ENCODE measurements around the gene VGLL4. TPM values are rescaled to one million over a fixed set of nuclear protein-coding genes. Genes with fewer than 3 reads are reported as not detected.
A peak's percentile ranks its signal among the peaks of the same experiment; 100 is the strongest.

VGLL4 gene
- total RNA-seq, 1 experiment from 2014 or later, result 43.0 TPM

GRCh38 chr3:11565492-11565891 is 78.2 kb downstream of the VGLL4 start (continued):
- TF ChIP-seq NR2C2 (CRISPR knock-in tag; IDR thresholded peaks at IDR 0.05) (no peak), TP53 (CRISPR knock-in tag; IDR thresholded peaks at IDR 0.05) (no peak), AR (CRISPR knock-in tag; IDR thresholded peaks at IDR 0.05) (no peak), HMGXB4 (CRISPR knock-in tag; IDR thresholded peaks at IDR 0.05) (no peak)

- peaks cover 7% of the 10 kb centered on the region; the same call in 1 of the 2 replicates for H3K36me3 Mint-ChIP-seq
- POLR2A ChIA-PET, result interaction anchor here (0.5 kb wide), 1 partner anchor 32 kb away, joined by 5 read pairs; no protein-coding TSS in a partner anchor
- H3K27ac Mint-ChIP-seq, result peak overlapping the region; percentile 3; the same call in 1 of the 2 replicates
- H3K9me3 Mint-ChIP-seq, result no peaks in the 10 kb centered on the region
- DNase-seq (ENCODE audit: low spot score) (no peak), ATAC-seq (no peak)
- CTCF ChIA-PET, result no interaction called here
- no peak overlapping the region for H3K4me3 Mint-ChIP-seq
- H3K4me1 Mint-ChIP-seq, result peaks cover 9% of the 10 kb centered on the region
- no peaks in the 10 kb centered on the region for H3K27me3 Mint-ChIP-seq (ENCODE audit: low read depth)
- TF ChIP-seq NR2C2 (CRISPR knock-in tag; IDR thresholded peaks at IDR 0.05) (no peak), NR3C1 (CRISPR knock-in tag; conservative IDR thresholded peaks at IDR 0.05; ENCODE audit: low read depth) (no peak), AFF4 (CRISPR knock-in tag; IDR thresholded peaks at IDR 0.05; ENCODE audit: borderline replicate concordance) (no peak), IRF2 (CRISPR knock-in tag; IDR thresholded peaks at IDR 0.05; ENCODE audit: borderline replicate concordance, low read depth) (no peak), CREM (CRISPR knock-in tag; IDR thresholded peaks at IDR 0.05) (no peak), GTF2I (CRISPR knock-in tag; conservative IDR thresholded peaks at IDR 0.05) (no peak), ZNF423 (CRISPR knock-in tag; IDR thresholded peaks at IDR 0.05) (no peak), RORB (CRISPR knock-in tag; IDR thresholded peaks at IDR 0.05) (no peak), JUN (CRISPR knock-in tag; IDR thresholded peaks at IDR 0.05) (no peak), ARID4B (CRISPR knock-in tag; IDR thresholded peaks at IDR 0.05; ENCODE audit: borderline replicate concordance) (no peak), GRHL2 (CRISPR knock-in tag; IDR thresholded peaks at IDR 0.05; ENCODE audit: insufficient replicate concordance, severe bottlenecking) (no peak), SOX15 (CRISPR knock-in tag; IDR thresholded peaks at IDR 0.05) (no peak), ZNF281 (CRISPR knock-in tag; IDR thresholded peaks at IDR 0.05) (no peak), ZNF138 (CRISPR knock-in tag; conservative IDR thresholded peaks at IDR 0.05) (no peak), ZNF219 (CRISPR knock-in tag; IDR thresholded peaks at IDR 0.05; ENCODE audit: borderline replicate concordance) (no peak), ZNF512 (CRISPR knock-in tag; IDR thresholded peaks at IDR 0.05; ENCODE audit: borderline replicate concordance) (no peak)
These were observed 78.6 kb downstream of the VGLL4 start for GRCh38 chr3:11565072-11565471.

All from WTC11 (cell line).